Urothelium cell line (cell line): Measurements from ENCODE around the gene BTBD16.

ENCODE experiments used
- DNase-seq: peaks from one replicate; pipeline ENCODE4 v3.0.0; 2011; ENCODE audit warnings: low spot score, mixed read lengths
- FAIRE-seq: peaks from 2 replicates; lab custom pipeline; 2011; peaks lifted over from hg19 to GRCh38; lab: Jason Lieb, UNC

Gene BTBD16

DNA sequence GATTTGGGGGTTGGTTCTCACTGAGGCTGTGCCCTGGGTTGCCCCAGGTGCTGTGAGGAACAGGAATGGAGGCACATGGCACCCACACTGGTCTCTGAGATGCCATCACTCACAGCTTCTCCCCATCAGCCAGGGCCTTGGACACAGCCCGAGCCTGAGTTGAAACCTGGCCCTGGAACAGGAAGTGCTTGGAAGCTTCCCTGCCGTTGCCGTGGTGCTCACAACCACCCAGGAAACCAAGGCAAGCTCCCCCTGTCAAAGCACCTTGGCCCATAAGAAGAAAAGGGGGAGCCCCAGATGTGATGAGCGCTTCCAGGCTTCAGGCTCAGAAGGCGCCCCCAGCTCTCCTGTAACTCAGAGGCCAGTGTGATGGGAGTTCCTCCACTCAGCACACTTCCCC, at the start of gene BTBD16:
Gene BTBD16, plus strand, starts transcription at position 221 of the 400 bp plus-strand sequence. CDS start 3,786 bp downstream, outside the sequence.
- DNase-seq = no peak
- FAIRE-seq = no peak

DNA sequence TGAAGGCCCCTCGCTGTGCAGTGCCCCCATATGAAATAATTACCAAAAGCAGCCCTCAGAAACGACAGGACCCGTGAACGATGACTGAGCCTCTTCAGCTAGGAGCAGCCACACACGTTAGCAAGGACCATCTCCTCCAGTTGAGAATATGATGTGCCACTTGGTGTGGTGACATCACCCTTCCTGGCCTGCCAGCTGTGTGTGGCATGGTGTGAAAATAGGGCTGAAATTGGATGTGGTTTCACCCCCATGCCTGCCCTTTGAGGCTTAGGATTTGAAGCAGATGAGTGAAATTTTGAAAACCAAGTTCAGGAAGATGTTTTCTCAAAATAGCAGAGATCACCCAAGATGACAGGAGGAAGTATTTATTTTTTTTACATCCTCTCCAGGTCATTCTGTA, 49.1 kb upstream of the BTBD16 start:
- no peak for FAIRE-seq
- DNase-seq = no peak

DNA sequence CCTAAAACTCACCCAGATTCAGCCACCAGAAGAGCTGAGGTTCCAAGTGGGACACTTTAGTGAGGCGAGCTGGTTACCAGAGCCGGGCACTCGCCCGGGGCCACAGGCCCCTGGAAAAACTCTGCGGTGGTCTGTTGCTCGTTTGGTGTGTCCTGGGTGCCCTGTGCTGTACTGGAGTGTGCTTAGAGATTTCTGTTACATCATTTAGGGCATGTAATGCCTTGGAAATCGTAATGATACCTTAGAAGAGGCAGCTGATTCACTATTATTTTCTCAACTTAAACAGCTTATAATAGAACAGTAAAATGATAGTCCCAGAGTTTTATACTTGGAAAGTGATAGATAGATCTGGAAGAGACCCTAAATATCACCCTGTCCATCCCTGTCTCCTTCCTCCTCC, 48.5 kb upstream of the BTBD16 start:
- FAIRE-seq (no peak), DNase-seq (no peak)

DNA sequence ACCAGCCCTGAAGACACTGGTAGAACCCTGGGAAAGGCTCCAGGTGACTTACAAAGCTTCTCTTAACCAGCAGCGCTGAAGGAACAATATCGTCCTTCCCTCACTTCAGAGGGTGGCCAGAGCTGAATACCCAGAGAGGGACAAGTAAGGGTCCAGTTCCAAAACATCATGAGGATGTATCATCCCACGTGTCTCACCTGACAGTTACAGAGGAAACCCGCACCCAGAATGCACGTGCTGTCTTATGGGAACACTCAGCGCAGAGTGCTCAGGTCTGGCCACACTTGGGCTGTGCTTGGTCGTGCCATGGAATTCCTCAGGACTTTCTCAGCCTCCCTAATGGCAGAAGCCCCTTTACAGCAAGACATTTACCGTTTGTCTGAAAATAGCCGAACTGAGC, 46.9 kb upstream of the BTBD16 start:
- no peak for FAIRE-seq
- no peak for DNase-seq

DNA sequence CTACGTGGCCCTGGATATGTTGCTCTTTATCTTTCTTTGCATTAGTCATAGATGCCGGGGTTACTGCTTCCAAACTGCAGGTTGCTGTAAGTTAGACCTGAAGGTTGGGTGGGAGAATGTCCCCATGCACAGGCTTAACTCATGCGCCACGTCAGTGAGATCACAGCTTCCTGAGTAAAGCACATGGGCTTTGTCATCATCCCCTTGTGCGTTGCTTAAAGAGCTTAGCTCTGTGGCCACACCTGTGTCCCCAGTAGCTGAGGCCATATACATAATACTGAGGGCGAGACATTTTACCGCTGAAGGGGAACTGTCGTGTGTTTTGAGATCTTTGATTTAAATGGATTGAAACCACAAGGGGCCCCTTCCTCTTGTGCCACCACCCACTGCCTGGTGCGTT, 45.8 kb upstream of the BTBD16 start:
- DNase-seq (no peak), FAIRE-seq (no peak)

DNA sequence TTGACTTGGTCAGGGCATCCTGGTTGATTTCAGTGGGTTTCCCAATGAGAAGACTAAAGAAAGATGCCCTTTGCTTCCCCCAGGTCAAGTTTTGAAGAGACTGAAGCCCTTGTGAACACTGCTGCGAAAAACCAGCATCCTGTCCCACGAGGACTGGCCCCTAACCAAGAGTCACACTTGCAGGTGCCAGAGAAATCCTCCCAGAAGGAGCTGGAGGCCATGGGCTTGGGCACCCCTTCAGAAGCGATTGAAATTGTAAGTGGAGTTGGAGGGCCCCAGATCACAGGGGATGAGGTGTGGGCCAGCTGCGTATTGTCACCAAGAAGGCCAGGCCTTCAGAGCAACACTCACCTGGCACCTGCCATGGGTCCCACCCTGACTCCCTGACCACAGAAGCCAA, 43.3 kb upstream of the BTBD16 start:
- no peak for DNase-seq
- FAIRE-seq = no peak

DNA sequence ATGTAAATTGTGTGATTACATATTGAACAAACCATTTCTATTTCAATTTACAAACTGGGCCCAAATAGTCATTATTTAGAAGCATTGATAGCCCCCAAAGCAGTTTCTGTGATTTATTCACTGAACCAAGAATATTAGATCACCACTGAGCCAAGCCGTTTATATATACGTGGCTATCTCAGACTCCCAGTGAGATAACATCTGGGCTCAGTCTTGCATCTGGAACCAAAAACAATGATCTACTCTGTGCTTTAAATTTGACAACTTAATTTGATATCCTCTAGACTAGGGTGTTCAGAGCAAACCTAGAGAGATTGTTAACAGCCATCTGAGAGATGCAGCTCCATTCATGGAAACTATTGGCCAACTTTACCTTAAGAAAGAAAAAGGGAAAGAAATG, 41.4 kb upstream of the BTBD16 start:
- FAIRE-seq (no peak), DNase-seq (no peak)

DNA sequence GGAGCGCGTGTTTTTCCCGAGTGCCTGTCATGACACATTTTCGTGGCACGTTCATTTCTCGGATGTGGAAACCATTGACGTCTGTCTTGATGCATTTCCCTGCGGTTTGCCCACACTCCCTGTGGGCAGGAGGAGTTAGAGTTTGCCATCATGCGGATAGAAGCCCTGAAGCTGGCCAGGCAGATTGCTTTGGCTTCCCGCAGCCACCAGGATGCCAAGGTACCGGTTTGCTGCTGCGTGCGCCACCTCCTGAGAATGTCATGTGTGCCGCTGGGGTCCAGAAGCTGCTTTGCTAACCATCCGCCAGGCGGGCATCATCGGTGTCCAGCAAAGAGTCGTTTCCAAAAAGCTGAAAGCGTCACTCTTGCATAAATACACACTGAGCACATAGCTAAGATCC, 40.9 kb upstream of the BTBD16 start:
- DNase-seq (no peak), FAIRE-seq (no peak)

DNA sequence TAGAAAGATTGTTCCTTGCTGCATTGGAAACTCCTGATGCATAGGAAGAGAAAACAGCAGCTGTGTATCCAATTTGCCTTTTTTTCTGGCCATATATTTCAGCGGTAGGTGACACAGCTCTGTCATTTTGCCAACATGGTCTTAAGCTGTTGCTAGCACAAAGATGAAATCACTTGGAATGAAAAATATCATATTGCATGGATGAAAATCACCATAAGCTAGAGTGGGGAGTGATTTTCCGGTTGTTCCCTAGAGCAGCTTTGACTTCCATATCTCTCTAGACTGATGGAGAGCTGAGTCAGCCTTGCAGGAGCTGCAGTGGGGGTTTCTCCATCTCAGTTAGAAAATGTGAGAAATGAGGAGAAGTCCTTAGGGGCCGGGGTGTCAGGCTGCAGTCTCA, 38.3 kb upstream of the BTBD16 start:
- no peak for DNase-seq
- FAIRE-seq = no peak

DNA sequence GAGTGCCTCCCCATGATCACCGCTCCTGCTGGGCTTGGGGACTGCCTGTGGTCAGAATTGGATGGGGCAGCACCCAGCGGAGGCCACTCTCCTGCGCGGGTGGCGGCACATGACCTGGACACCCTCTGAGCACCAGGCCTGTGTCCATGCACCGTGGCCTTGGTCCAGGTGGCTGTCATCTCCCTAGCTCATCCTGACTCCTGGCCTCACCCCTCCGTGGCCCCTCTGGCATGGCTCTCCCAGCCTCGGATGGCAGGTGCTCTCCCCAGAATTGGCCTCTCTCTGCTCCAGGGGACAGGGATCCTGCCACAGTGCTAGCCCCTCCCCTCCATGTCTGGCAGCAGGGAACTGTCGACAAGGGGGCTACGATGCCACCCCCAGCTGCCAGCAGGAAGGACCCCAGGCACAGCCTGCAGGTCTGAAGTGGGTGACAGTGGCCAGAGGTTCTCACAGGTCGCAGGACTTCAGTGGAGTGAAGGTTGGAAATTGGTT, 37.2 kb upstream of the BTBD16 start:
- FAIRE-seq (peak; percentile 48), DNase-seq (no peak)

DNA sequence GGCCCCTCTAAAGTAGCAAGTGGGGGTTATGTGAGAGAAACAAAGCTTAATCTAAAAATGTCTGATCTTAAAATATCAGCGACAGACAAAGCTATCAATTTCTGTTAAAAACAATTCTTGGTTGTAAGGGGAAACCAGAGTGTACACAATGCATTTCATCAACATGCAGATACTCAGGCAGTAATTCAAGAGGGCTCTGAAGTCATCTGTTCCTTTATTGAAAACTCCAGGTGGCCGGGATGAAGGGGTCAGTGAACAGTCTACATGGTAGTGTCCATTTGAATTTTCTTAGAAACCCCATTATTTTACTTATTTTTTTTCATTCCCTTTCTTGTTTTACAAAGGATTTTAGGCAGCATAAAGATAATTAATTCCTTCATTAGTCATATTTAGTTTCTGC, 36.7 kb upstream of the BTBD16 start:
- DNase-seq (no peak), FAIRE-seq (no peak)

DNA sequence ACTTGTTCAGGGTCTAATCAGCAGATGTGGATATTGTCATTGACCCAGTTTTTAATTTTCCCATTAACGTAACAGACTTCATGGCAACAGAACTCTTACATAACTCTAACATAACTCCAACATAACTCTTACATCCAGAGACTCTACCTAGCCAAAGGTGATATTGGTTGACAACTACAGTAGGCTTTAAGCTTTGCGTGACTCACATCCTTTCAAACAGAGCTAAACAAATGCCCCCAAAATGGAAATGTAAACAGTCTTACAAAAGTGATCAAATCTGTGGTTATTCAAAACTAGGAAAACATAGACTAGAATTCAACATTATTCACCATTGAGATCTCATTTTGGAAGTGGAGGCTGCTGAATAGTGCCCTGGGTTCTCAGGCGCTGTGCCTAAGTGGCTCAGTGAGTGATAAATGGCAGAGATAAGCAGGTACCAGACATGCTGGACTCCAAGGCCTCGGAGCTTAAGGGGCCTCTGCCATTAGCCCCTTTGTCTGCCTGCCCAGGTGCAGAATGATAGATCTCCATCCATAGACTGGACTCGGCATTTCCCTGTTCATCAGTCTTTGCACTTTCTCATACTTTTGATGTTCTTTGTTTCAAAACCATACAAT, 34.3 kb upstream of the BTBD16 start:
- FAIRE-seq (no peak), DNase-seq (no peak)

DNA sequence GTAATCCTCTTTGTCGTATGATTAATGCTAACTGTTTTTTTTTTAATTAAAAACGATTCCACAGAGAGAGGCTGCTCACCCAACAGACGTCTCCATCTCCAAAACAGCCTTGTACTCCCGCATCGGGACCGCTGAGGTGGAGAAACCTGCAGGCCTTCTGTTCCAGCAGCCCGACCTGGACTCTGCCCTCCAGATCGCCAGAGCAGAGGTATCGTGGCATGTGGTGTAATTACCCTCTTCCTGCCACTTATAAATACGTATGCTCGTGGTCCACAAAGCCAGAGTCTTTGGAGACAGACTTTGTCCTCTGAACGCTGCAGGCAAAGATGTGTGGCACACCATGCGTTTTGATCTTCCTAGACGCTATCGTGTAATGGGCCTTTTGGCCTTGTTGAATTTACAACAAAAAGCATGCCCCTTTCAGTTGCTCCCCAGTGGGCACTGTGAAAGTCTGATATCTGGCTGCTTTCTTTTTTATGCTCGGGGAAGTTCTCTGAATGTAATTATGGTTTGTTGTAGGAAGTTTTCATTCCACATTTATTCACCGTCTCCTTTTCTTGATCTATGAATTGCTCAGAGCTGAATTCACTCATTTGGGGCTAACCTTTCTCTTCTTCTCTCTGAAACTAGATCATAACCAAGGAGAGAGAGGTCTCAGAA, 33.6 kb upstream of the BTBD16 start:
- no peak for DNase-seq
- no peak for FAIRE-seq

DNA sequence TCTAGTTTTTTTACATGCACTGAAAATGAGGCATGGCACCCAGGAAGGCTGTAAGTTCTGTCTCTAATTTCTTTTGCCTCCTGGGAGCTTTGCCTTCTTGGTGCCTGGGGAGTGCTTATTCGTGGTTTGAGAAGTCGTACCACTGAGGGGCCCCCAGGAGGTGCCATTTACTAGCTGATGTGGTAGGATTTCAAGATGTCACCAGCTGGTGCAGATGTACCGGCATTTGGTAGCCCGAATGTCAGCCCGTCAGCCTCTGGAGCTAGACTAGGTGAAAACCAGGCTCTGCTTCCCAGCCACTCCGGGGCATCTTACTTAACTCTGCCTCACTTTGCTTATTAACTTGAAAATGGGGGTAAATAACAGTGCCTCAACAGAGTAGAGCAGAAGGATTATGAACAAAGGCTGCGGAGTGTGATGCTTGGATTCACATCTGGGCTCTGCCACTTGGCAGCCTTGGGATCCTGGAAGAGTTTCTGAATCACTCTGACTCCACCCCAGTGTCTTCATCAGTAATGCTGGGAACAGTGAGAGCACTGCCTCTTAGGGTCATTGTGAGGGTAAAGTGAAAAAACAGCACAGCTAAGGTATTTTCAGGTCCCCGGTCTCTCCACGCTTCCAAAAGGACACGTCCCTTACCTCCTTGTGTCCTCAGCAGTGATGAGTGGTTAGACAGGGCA, 31.4 kb upstream of the BTBD16 start:
- DNase-seq (no peak), FAIRE-seq (no peak)

DNA sequence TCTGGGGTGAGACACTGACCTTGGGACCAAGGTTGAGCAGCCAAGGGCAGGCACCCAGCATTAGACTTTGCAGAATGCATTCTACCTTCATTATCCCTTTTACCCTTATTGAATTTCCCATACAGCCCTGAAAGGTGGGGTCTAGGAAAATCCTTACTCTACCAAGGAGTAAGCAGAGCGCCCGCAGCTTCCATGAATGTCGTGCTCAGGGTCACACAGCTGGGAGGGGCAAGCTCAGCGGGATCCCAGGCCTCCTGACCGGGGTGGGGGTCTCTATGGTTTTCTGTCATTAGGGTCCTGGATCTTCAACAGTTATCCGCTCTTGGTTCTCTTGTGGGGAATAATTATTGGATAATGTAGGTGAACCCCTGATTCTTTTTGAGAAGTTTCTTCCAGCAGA, 30.7 kb upstream of the BTBD16 start:
- no peak for FAIRE-seq
- DNase-seq = no peak

DNA sequence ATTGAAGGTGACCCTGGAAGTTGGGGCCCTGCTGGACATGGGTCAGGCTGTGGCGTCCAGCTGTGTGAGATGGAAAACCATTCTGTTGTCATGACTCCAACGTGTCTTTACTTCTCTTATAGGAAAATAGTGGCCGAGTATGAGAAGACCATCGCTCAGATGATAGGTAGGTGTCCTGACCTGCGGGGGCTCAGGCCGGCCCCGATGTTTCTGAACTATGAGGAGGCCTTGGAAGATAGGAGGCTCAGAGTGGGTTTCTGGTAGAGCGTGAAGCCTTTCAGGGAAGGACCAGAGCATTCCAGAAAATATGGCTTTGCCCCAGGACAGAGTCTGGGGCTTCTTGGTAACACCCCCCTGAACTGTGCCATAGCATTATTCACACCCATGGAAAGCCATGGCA, 29.3 kb upstream of the BTBD16 start:
- no peak for FAIRE-seq
- DNase-seq = no peak

DNA sequence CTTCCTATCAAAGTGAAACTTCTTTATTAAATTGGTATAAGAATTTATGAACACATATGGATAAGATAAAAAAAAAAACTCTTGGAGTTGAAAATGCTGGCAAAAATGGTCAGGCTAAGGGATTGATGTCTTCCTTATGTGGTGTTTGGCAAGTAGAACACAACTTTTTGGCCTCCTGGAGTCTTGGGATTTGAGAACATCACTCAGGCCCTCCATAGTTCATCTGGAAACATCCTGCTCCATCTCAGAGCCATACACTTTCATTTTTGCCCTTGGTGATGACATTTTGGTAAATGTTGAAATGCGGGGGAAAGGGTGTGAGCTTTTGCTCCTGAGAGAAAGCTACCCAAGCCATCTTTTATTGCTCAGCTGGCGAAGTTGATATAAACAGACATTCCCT, 27.5 kb upstream of the BTBD16 start:
- DNase-seq = no peak
- no peak for FAIRE-seq

DNA sequence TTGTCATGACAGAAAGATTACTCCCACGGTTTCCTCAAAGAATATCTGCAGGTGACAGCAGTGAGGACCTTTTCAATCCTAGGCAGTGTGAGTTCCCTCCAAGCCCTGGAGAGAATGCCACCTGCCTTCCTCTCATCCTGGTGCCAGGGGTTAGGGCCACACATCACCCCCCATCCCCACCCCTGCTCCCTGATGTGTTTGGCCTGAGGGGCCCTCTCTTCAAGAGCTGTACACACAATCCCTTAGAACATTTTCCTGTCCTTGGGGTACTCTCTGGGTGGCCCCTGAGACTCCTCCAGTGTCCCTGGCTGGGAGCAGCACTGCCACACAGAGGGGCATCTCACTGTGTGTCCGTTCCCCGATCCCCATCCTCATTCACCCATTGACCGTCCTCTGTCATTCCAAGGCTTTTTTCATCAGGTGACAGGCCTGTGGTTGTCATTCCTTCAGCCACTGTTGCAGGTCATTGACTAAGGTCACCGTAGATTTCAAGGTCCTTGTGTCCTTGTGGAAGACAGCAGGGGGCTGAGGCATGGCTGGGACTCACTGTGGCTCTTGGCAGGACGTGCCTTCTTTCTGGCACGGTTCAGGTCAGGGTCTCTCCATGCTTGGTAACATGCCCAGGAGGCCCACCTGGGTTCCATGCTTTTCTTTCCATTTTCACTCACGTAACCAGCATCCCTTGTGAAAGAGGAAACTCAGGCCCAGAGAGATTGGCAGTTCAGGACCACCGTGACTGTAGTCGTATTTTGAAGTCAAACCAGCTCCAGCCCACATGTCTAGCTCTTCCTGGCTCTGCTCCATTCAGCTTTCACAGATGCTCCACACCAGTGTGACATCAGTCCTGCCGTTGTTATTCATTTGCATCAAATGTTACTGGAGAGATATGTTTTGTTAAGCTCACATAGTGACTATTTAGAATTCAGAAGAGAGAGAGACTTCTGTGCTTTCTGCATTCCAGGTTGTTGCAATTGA, 26.8 kb upstream of the BTBD16 start:
- no peak for DNase-seq
- FAIRE-seq = peak; percentile 9

DNA sequence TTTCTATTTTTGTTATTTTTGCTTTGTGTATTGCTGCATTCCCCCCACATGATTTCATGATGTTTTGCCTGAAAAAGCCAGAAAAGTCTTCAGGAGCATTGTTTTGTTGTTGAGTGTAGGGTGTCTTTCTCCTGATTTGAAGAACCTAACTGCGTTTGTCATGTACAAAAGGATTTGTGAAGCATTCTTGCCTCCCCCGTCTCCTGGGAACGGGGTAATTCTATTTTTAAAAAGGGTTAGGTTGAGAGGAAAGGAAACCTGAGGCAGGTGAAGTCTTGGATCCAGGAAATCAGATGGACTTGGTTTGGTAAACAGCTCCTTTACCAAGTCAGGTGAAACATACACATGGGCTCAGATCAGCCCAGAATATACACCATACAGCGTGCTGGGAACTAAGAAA, 26.0 kb upstream of the BTBD16 start:
- FAIRE-seq = no peak
- no peak for DNase-seq

DNA sequence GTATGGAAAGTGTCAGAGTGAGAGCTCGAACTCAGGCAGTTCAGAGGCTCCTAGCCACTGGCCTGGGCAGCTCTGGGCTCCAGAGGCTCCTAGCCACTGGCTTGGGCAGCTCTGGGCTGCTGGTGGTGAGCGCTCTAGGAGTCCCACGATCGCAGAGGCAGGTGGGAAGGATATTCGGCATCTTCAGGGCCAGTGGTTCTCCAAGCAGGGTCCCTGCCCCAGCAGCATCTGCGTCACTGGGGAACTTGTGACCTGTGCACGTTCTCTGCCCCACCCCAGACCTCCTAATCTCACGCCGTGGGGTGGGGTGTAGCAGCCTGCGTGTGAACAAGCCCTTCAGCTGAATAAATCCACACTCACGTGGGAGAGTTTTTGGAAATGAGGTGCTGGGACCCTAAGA, 25.2 kb upstream of the BTBD16 start:
- FAIRE-seq (no peak), DNase-seq (no peak)
